Measurements from ENCODE around the gene CHRNG.
A peak's percentile ranks its signal among the peaks of the same experiment; 100 is the strongest.

Gene CHRNG

GRCh38 chr2:232498452-232498851 lies 41.0 kb upstream of the CHRNG start:
- Histone ChIP-seq H3K27ac (ENCODE audit: low read depth, low read length) (no peak overlapping the region), H3K4me1 (ENCODE audit: control insufficient read depth, insufficient read depth, low read length) (no peaks in the 10 kb centered on the region), H3K9ac (ENCODE audit: low read length) (no peak overlapping the region), H3K4me3 (ENCODE audit: low read length) (no peak overlapping the region), H3K27me3 (ENCODE audit: control insufficient read depth, insufficient read depth, low read length) (no peaks in the 10 kb centered on the region), H3K36me3 (ENCODE audit: control insufficient read depth, insufficient read depth, low read length) (no peaks in the 10 kb centered on the region)

DNA sequence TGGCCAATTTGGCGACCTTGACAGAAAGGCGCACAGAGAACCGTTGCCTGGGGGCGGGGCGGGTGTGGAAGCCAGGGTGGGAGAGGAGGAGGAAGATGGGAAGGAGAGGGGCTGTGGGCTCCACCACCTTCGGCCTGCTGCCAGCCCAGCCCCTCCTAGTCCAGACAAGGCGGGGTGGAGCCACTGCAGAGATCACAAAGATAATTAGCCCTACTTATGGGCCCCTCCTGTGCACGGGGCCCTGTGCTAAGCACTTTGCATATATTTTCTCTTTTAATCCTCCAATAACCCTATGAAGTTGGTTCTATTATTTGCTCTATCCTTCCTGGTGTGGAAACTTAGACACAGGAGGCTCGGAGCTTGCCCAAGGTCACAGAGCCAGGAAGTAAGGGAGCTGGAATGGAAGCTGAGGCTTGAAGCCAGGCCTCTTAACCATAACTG lies 38.1 kb upstream of the CHRNG start:
- Histone ChIP-seq H3K4me3 (ENCODE audit: low read length) (no peak overlapping the region), H3K9ac (ENCODE audit: low read length) (no peak overlapping the region), H3K27ac (ENCODE audit: low read depth, low read length) (no peak overlapping the region), H3K27me3 (ENCODE audit: control insufficient read depth, insufficient read depth, low read length) (peaks cover 2% of the 10 kb centered on the region), H3K36me3 (ENCODE audit: control insufficient read depth, insufficient read depth, low read length) (no peaks in the 10 kb centered on the region), H3K4me1 (ENCODE audit: control insufficient read depth, insufficient read depth, low read length) (no peaks in the 10 kb centered on the region)

DNA sequence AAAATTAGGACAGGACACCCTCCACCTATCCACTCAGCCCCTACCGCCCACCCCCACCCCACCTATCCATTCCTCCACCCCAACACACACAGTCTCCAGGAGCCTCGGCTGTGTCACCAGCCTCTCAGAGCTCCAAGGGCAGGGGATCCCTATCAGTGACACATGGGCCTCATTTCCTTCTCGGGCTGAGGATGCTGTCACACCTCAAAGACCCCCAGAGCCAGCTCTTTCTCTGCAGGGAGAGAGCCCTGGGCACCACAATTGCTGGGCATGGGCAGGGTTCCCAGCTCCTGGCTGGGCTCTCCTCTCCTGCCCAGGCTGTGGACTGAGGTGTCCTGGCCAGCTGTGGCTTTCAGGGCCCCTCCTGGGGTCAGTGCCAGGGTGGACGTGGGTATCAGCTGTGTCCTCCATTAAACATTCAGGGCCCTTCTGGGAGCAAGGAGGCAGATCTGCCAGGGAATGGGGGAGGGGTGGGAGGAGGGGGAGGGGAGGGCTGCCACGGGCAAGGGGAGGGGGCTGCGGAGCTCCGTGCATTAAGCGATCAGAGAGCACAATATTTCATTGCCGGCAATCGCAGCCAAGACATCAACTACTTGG lies 37.6 kb upstream of the CHRNG start:
- Histone ChIP-seq H3K27me3 (ENCODE audit: control insufficient read depth, insufficient read depth, low read length) (peaks cover 2% of the 10 kb centered on the region), H3K4me1 (ENCODE audit: control insufficient read depth, insufficient read depth, low read length) (no peaks in the 10 kb centered on the region), H3K27ac (ENCODE audit: low read depth, low read length) (no peak overlapping the region), H3K9ac (ENCODE audit: low read length) (no peak overlapping the region), H3K4me3 (ENCODE audit: low read length) (no peak overlapping the region), H3K36me3 (ENCODE audit: control insufficient read depth, insufficient read depth, low read length) (no peaks in the 10 kb centered on the region)

DNA sequence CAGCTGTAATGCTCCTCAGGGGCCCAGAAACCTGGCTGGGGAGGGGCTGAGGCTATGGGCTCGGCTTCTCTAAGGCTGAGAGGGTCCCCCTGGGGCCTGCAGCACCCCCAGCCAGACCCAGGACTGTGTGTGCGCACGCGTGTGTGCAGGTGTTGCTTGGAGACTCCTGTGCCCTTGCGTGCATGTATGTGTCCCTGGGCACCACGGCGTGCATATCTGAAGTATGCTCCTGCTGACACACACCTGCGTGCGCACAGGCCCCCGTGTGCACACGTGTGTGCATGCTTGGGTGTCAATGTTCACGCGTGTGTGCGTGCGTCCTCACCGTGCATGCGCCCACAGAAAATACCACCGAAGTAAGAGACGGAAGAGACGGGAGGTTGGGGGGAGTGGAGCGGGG lies 37.0 kb upstream of the CHRNG start:
- Histone ChIP-seq H3K9ac (ENCODE audit: low read length) (no peak overlapping the region), H3K36me3 (ENCODE audit: control insufficient read depth, insufficient read depth, low read length) (no peaks in the 10 kb centered on the region), H3K4me3 (ENCODE audit: low read length) (no peak overlapping the region), H3K27me3 (ENCODE audit: control insufficient read depth, insufficient read depth, low read length) (peaks cover 2% of the 10 kb centered on the region), H3K4me1 (ENCODE audit: control insufficient read depth, insufficient read depth, low read length) (no peaks in the 10 kb centered on the region), H3K27ac (ENCODE audit: low read depth, low read length) (no peak overlapping the region)

GRCh38 chr2:232502911-232503808 lies 36.3 kb upstream of the CHRNG start:
- Histone ChIP-seq H3K27me3 (ENCODE audit: control insufficient read depth, insufficient read depth, low read length) (peaks cover 2% of the 10 kb centered on the region), H3K4me1 (ENCODE audit: control insufficient read depth, insufficient read depth, low read length) (no peaks in the 10 kb centered on the region), H3K36me3 (ENCODE audit: control insufficient read depth, insufficient read depth, low read length) (no peaks in the 10 kb centered on the region), H3K4me3 (ENCODE audit: low read length) (peak overlapping the region; percentile 51), H3K9ac (ENCODE audit: low read length) (peak overlapping the region; percentile 7), H3K27ac (ENCODE audit: low read depth, low read length) (no peak overlapping the region)

GRCh38 chr2:232503809-232504323 lies 35.6 kb upstream of the CHRNG start:
- H3K27me3 ChIP-seq (ENCODE audit: control insufficient read depth, insufficient read depth, low read length) = peaks cover 5% of the 10 kb centered on the region
- H3K36me3 ChIP-seq (ENCODE audit: control insufficient read depth, insufficient read depth, low read length) = no peaks in the 10 kb centered on the region
- H3K27ac ChIP-seq (ENCODE audit: low read depth, low read length) = no peak overlapping the region
- peak overlapping the region; percentile 51 for H3K4me3 ChIP-seq (ENCODE audit: low read length)
- no peaks in the 10 kb centered on the region for H3K4me1 ChIP-seq (ENCODE audit: control insufficient read depth, insufficient read depth, low read length)
- peak overlapping the region; percentile 7 for H3K9ac ChIP-seq (ENCODE audit: low read length)

- H3K36me3 ChIP-seq (ENCODE audit: control insufficient read depth, insufficient read depth, low read length) = no peaks in the 10 kb centered on the region
- H3K27me3 ChIP-seq (ENCODE audit: control insufficient read depth, insufficient read depth, low read length) = peaks cover 5% of the 10 kb centered on the region
- H3K4me1 ChIP-seq (ENCODE audit: control insufficient read depth, insufficient read depth, low read length) = no peaks in the 10 kb centered on the region
- H3K27ac ChIP-seq (ENCODE audit: low read depth, low read length) = no peak overlapping the region
- H3K9ac ChIP-seq (ENCODE audit: low read length) = no peak overlapping the region
- no peak overlapping the region for H3K4me3 ChIP-seq (ENCODE audit: low read length)
Observed at GRCh38 chr2:232504438-232504837, 35.1 kb upstream of the CHRNG start.

DNA sequence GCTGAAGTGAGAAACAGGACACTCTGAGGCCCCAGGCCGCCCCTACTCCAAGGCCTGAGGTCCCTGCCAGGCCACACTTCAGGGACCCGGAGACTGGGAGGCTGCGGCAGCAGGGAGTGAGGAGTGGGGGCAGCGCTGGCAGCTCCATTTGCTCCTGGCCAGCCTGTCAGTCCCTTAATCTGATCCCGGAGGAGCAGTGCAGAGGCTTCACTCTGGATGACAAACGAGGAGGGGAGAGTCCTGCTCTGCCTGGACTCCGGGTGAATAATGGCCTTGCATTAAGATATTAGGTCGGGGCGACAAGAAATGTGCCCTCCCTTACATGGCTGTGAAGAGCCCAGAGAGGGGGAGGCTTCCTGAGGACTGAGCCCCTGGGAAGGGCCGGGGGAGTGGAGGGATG lies 33.6 kb upstream of the CHRNG start:
- H3K36me3 ChIP-seq (ENCODE audit: control insufficient read depth, insufficient read depth, low read length) = no peaks in the 10 kb centered on the region
- no peaks in the 10 kb centered on the region for H3K4me1 ChIP-seq (ENCODE audit: control insufficient read depth, insufficient read depth, low read length)
- H3K27ac ChIP-seq (ENCODE audit: low read depth, low read length) = no peak overlapping the region
- no peak overlapping the region for H3K4me3 ChIP-seq (ENCODE audit: low read length)
- H3K9ac ChIP-seq (ENCODE audit: low read length) = no peak overlapping the region
- H3K27me3 ChIP-seq (ENCODE audit: control insufficient read depth, insufficient read depth, low read length) = peaks cover 5% of the 10 kb centered on the region

- H3K27me3 ChIP-seq (ENCODE audit: control insufficient read depth, insufficient read depth, low read length) = peaks cover 5% of the 10 kb centered on the region
Observed at GRCh38 chr2:232506709-232507108, 32.8 kb upstream of the CHRNG start.

DNA sequence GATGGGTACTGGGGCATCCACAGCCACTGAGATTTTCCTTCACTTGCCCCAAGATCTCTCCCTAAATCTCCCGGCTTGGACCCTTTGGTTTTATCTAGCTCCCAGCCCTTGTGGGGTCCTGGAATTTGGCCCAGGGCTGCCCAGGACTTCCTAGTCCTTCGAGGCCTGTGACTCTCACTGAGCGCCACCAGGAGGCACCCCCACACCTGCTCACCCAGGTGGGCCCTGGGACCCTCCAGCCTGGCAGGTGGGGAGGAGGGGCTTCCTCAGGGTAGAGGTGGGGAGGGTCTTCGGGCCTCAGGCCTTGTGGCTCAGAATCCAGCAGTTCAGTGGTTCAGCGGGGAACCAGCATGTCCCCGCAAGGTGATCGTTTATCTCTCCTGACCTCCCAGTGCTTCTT lies 31.2 kb upstream of the CHRNG start:
- no peaks in the 10 kb centered on the region for H3K36me3 ChIP-seq (ENCODE audit: control insufficient read depth, insufficient read depth, low read length)
- no peak overlapping the region for H3K27ac ChIP-seq (ENCODE audit: low read depth, low read length)
- H3K4me3 ChIP-seq (ENCODE audit: low read length) = no peak overlapping the region
- H3K9ac ChIP-seq (ENCODE audit: low read length) = no peak overlapping the region
- H3K4me1 ChIP-seq (ENCODE audit: control insufficient read depth, insufficient read depth, low read length) = no peaks in the 10 kb centered on the region
- H3K27me3 ChIP-seq (ENCODE audit: control insufficient read depth, insufficient read depth, low read length) = peaks cover 5% of the 10 kb centered on the region

More at GRCh38 chr2:232506709-232507108, 32.8 kb upstream of the CHRNG start:
- no peaks in the 10 kb centered on the region for H3K4me1 ChIP-seq (ENCODE audit: control insufficient read depth, insufficient read depth, low read length)
- no peak overlapping the region for H3K4me3 ChIP-seq (ENCODE audit: low read length)
- no peak overlapping the region for H3K27ac ChIP-seq (ENCODE audit: low read depth, low read length)
- H3K9ac ChIP-seq (ENCODE audit: low read length) = no peak overlapping the region
- no peaks in the 10 kb centered on the region for H3K36me3 ChIP-seq (ENCODE audit: control insufficient read depth, insufficient read depth, low read length)

- Histone ChIP-seq H3K9ac (ENCODE audit: low read length) (no peak overlapping the region), H3K4me3 (ENCODE audit: low read length) (no peak overlapping the region), H3K27ac (ENCODE audit: low read depth, low read length) (no peak overlapping the region)
Observed at GRCh38 chr2:232511336-232511890, 28.1 kb upstream of the CHRNG start.

DNA sequence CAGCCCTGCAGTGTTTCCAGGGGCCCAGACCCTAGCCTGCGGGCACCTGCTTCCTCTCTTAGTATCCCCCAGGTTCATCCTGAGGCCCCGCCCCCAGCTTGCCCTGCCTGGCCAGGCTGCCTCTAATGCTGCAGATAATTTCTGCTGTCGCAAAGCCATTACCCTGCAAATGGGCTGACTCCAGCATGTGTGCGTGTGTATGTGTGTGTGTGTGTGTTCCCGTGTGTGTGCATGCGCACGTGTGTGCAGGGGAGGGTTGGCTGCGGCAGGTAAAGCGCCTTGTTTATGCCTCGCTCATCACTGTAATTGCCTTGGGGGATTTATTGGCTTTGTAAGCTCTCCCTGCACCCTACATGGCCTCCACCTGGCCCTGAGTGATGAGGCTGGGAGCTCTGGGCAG lies 26.9 kb upstream of the CHRNG start:
- no peaks in the 10 kb centered on the region for H3K36me3 ChIP-seq (ENCODE audit: control insufficient read depth, insufficient read depth, low read length)
- no peak overlapping the region for H3K4me3 ChIP-seq (ENCODE audit: low read length)
- no peak overlapping the region for H3K27ac ChIP-seq (ENCODE audit: low read depth, low read length)
- no peak overlapping the region for H3K9ac ChIP-seq (ENCODE audit: low read length)
- H3K4me1 ChIP-seq (ENCODE audit: control insufficient read depth, insufficient read depth, low read length) = no peaks in the 10 kb centered on the region
- peaks cover 3% of the 10 kb centered on the region for H3K27me3 ChIP-seq (ENCODE audit: control insufficient read depth, insufficient read depth, low read length)

More at GRCh38 chr2:232511336-232511890, 28.1 kb upstream of the CHRNG start:
- Histone ChIP-seq H3K36me3 (ENCODE audit: control insufficient read depth, insufficient read depth, low read length) (no peaks in the 10 kb centered on the region), H3K27me3 (ENCODE audit: control insufficient read depth, insufficient read depth, low read length) (peaks cover 3% of the 10 kb centered on the region), H3K4me1 (ENCODE audit: control insufficient read depth, insufficient read depth, low read length) (no peaks in the 10 kb centered on the region)

Measured in rectal smooth muscle tissue (tissue), 1 donor.